Left colon (tissue), 2 donors: ENCODE results near the gene OVCH2. TPM values are rescaled to one million over a fixed set of nuclear protein-coding genes. Genes with fewer than 3 reads are reported as not detected.
"Not testable (repeated sequence)": the region's sequence is repeated elsewhere in the genome, so short reads cannot be mapped to it uniquely, and the experiment has no call there.

Experiments
- ATAC-seq: fragments of 200-7000 bp; cut with Tn5 transposase; one replicate; pipeline ENCODE4 v1.9.1; 2020; ENCODE audit warnings: mild to moderate bottlenecking, moderate library complexity
- DNase-seq, 2 donors: peaks; one replicate each; pipeline ENCODE4 v3.0.0-alpha.2; 2020
- intact Hi-C, 2 donors: fragments of 100-400 bp; cut with DNase I in 1 of 2; cut with micrococcal nuclease in 1 of 2; formaldehyde crosslinking; loops; one replicate each; pipeline versions ENCODE4 v1.11.2 to v1.14.0; 2022; cut with DNase I, micrococcal nuclease
- long read RNA-seq: library from polyadenylated mRNA; unstranded; transcript quantifications from one replicate; pipeline ENCODE4 v2.0.0, GENCODE V29; 2021
- total RNA-seq, 2 donors: library from RNA; stranded (reverse); fragmentation: NEBNext Ultra II Directional; extraction: Animal tissue kit (Norgen Biotek cat#: 25700); gene quantifications; one replicate each; pipeline ENCODE4 v1.2.1, GENCODE V29; 2021
- donor health status: DM: no; HTN: no; CAD: no.
- donor health status: DM: yes; HTN: yes; CAD: no.

OVCH2 gene, protein sequence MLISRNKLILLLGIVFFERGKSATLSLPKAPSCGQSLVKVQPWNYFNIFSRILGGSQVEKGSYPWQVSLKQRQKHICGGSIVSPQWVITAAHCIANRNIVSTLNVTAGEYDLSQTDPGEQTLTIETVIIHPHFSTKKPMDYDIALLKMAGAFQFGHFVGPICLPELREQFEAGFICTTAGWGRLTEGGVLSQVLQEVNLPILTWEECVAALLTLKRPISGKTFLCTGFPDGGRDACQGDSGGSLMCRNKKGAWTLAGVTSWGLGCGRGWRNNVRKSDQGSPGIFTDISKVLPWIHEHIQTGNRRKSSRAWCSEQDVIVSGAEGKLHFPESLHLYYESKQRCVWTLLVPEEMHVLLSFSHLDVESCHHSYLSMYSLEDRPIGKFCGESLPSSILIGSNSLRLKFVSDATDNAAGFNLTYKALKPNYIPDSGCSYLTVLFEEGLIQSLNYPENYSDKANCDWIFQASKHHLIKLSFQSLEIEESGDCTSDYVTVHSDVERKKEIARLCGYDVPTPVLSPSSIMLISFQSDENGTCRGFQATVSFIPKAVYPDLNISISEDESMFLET
- not detected for total RNA-seq
- long read RNA-seq, result 0 reads

DNA sequence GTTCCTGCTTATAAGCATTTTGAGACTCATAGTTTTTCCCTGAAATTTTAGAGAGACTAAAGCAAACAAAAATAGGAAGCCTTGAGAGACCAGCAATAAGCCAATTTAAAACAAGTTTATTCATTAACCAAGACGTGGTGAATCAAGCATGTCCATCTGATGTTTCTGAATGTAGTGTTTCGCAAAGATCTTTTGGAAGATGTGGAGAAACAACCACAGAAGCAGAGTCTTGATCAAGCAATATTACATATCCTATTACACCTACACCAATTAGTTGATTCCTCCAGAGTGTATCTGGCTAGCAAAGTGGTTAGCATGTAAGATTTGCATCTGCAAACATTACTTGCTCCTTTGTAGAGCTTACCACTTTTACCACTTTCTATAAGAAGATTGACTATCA is at the start of gene OVCH2:
Gene OVCH2, minus strand, starts transcription at position 101 of the 400 bp plus-strand sequence. Its CDS starts 83 bp downstream, at position 18.
- DNase-seq (no peak), ATAC-seq (no peak)
- intact Hi-C loops, result no loop called here

- no peak for DNase-seq
- intact Hi-C loops, result no loop called here
- ATAC-seq, result no peak
Measured at GRCh38 chr11:7749456-7749855, 43.2 kb upstream of the OVCH2 start.

DNA sequence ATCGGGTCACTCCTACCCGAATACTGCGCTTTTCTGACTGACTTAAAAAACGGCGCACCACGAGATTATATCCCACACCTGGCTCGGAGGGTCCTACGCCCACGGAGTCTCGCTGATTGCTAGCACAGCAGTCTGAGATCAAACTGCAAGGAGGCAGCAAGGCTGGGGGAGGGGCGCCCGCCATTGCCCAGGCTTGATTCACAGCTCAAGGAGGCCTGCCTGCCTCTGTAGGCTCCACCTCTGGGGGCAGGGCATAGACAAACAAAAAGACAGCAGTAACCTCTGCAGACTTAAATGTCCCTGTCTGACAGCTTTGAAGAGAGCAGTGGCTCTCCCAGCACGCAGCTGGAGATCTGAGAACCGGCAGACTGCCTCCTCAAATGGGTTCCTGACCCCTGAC is 28.5 kb upstream of the OVCH2 start:
- intact Hi-C loops, ATAC-seq: not testable (repeated sequence)

DNA sequence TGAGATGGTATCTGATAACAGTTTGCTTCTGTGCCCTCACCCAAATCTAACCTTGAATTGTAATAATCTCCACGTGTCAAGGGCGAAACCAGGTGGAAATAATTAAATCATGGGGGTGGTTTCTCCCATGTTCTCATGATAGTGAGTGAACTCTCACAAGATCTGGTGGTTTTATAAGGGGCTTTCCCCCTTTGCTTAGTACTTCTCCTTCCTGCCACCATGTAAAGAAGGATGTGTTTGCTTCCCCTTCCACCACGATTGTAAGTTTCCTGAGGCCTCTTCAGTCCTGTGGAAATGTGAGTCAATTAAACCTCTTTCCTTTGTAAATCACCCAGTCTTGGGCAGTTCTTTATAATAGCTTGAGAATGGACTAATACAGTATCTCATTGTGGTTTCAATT is 8.5 kb upstream of the OVCH2 start:
- DNase-seq (no peak), ATAC-seq (no peak)
- intact Hi-C loops, result no loop called here

More for the DNA sequence above, 28.5 kb upstream of the OVCH2 start:
- DNase-seq, result not testable (repeated sequence)

DNA sequence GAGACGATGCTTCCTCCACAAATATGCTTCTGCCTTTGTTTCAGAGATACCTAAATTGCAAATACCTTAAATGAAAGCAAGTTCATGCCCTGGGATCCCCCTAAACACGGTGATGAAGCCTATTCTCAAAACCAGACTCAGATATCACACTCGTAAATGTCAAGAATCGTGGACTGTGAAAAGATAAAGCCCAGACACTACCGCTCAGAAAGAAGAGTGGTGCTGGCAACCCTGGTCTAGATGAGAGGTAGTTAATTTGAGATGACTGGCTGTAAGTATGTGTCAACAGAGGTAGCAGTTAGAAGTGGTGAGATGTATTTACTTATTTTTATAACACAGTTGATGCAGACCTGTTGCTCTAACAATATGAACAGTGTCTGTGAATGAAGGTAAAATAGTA is 2.5 kb downstream of the OVCH2 start:
- no peak for DNase-seq
- intact Hi-C loops, result no loop called here
- no peak for ATAC-seq

- intact Hi-C loops, result loop anchor here in 1 of 2 donors (10.0 kb wide), 1 partner anchor 592 kb away; no protein-coding TSS in a partner anchor
- DNase-seq (no peak), ATAC-seq (no peak)
Measured at GRCh38 chr11:7696424-7696823, 9.9 kb downstream of the OVCH2 start.

GRCh38 chr11:7694235-7694634 is 12.0 kb downstream of the OVCH2 start:
- intact Hi-C loops, result loop anchor here in 1 of 2 donors (10.0 kb wide), 1 partner anchor 589 kb away; no protein-coding TSS in a partner anchor
- DNase-seq (no peak), ATAC-seq (no peak)

DNA sequence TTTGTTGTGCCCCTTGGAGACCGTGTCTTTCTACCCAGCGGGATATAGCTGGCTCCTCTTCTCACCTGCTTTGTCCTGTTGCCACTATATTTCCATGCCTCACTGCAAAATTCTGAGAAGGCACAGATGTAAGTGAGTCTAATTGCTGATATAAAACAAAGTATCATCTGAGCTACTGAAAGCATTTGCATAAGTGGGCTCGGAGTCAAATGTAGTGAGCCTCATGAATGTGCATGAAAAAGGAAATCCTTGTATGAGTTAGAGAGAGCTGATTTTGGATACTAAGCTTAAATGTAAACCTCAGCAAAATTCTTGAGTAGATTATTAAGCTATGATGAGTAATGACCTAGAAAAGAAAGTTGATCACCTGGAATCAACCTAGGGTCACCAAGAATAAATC is 13.9 kb downstream of the OVCH2 start:
- ATAC-seq (no peak), DNase-seq (no peak)
- intact Hi-C loops, result loop anchor here in 1 of 2 donors (10.0 kb wide), 1 partner anchor 588 kb away; no protein-coding TSS in a partner anchor

DNA sequence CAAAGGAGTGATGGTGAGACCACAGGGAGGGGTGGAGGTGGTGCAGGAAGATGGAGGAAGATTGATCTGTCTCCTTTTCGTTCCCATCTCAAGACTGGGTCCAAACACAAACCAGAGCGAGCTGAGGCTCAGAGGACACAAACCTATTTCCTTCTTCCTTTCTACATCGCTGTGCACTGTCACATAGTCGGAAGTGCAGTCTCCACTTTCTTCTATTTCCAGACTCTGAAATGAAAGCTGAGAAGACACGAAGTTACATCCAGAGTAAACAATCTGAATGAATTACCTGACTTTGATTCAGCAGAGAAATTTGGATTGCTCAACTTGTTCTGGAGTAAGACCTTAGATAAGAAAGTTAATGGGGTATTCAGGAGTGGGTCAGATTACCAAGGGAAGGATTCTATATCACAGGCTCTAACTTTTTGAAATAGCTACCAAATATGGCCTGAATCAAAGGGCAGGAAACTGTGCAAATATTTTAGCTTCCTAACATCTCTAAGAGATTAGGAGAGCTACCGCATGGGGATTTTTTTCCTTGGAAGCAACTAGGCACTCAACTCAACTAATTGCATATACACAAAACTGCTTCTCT is 14.4 kb downstream of the OVCH2 start:
- ATAC-seq (no peak), DNase-seq (no peak)
- intact Hi-C loops, result loop anchor here in 1 of 2 donors (10.0 kb wide), 1 partner anchor 587 kb away; no protein-coding TSS in a partner anchor

- no peak for ATAC-seq
- intact Hi-C loops, result loop anchor here in 1 of 2 donors (10.0 kb wide), 1 partner anchor 586 kb away; no protein-coding TSS in a partner anchor
- DNase-seq, result no peak
Measured at GRCh38 chr11:7690648-7691047, 15.6 kb downstream of the OVCH2 start.

- ATAC-seq (no peak), DNase-seq (no peak)
- intact Hi-C loops, result loop anchor here in 1 of 2 donors (5.0 kb wide), 1 partner anchor 117 kb away; no protein-coding TSS in a partner anchor
Measured at GRCh38 chr11:7689239-7689638, 17.0 kb downstream of the OVCH2 start.

- no peak for DNase-seq
- intact Hi-C loops, result loop anchor here in 1 of 2 donors (5.0 kb wide), 1 partner anchor 116 kb away; no protein-coding TSS in a partner anchor
- no peak for ATAC-seq
Measured at GRCh38 chr11:7688238-7688826, 17.9 kb downstream of the OVCH2 start.

DNA sequence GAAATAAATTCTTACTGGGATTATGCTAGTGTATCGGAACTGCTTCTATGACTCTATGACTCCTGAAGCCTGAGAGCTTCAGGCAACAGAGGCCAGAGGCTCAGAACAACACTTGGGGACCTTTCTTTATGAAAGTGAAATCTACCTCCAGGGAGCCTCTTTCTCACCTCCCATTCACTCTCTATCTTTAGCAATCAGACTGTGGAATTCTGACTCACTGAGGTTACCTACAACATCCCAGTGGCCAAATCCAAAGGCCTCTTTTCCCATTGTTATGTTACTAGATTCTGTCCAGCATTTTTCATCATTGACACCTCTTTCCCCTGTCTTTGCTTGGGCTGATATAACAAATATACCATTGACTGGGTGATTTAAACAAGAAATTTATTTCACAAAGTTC is 18.9 kb downstream of the OVCH2 start:
- intact Hi-C loops, result loop anchor here in 1 of 2 donors (5.0 kb wide), 1 partner anchor 115 kb away; no protein-coding TSS in a partner anchor
- ATAC-seq (no peak), DNase-seq (no peak)

- no peak for ATAC-seq
- no peak for DNase-seq
- intact Hi-C loops, result loop anchor here in 1 of 2 donors (5.0 kb wide), 1 partner anchor 114 kb away; no protein-coding TSS in a partner anchor
Measured at GRCh38 chr11:7686761-7687160, 19.5 kb downstream of the OVCH2 start.

- DNase-seq, result no peak
- intact Hi-C loops, result no loop called here
- ATAC-seq, result no peak
Measured at GRCh38 chr11:7683571-7683970, 22.7 kb downstream of the OVCH2 start.

DNA sequence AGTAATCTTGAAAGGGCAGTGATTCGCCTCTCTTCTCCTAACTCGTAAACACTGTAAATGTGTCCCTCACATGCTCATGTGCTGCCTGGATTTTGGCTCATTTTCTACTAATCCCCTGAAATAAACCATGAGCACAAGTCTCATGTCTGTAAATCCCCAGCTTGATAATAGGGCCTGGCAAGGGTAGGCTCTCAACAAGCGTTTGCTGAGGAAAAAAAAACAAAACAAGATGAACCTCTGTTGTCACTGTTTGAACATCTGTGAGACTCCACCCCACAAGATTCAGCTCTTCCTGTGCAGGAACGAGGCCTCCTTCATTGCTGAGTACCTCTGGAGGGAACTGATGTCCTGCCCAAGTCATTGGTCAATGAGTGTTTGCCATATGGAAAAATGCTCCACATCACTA is 28.5 kb downstream of the OVCH2 start:
- no peak for ATAC-seq
- no peak for DNase-seq
- intact Hi-C loops, result no loop called here

DNA sequence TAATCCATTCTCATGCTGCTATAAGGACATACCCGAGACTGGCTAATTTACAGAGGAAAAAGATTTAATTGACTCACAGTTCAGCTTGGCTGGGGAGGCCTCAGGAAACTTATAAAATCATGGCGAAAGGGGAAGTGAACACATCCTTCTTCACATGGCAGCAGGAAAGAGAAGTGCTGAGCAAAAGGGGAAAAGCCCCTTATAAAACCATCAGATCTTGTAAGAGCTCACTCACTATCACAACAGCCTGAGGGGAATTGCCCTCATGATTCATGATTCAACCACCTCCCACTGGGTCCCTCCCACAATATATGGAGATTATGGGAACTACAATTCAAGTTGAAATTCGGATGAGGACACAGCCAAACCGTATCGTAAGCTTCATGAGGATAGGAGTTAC is 29.2 kb downstream of the OVCH2 start:
- DNase-seq (no peak), ATAC-seq (no peak)

DNA sequence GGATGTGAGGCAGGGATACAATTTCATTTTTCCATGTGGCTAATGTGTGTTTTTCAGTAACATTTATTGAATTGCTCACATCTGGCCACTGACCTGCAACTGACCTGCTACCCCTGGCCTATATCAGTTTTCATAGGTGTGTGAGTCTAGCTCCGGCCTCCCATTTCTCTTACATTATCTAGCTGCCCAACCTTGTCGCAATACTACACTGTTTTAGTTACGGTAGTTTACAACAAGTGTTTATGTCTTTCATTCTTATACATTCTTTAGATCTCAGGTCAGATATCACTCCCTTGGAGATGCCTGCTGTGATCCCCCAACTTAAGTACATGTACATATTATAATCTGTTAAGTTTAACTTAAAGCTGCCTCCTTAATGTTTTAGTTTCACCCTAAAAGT is 30.6 kb downstream of the OVCH2 start:
- intact Hi-C loops, result no loop called here
- DNase-seq, result no peak
- no peak for ATAC-seq

More for the DNA sequence above, 29.2 kb downstream of the OVCH2 start:
- intact Hi-C loops, result no loop called here
